ENCODE data around the gene NET1. TPM values are rescaled to one million over a fixed set of nuclear protein-coding genes. Genes with fewer than 3 reads are reported as not detected.

NET1 gene, protein sequence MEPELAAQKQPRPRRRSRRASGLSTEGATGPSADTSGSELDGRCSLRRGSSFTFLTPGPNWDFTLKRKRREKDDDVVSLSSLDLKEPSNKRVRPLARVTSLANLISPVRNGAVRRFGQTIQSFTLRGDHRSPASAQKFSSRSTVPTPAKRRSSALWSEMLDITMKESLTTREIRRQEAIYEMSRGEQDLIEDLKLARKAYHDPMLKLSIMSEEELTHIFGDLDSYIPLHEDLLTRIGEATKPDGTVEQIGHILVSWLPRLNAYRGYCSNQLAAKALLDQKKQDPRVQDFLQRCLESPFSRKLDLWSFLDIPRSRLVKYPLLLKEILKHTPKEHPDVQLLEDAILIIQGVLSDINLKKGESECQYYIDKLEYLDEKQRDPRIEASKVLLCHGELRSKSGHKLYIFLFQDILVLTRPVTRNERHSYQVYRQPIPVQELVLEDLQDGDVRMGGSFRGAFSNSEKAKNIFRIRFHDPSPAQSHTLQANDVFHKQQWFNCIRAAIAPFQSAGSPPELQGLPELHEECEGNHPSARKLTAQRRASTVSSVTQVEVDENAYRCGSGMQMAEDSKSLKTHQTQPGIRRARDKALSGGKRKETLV
- total RNA-seq (2022; extraction: Qiagen RNA extraction): 44.5 to 61.5 TPM (median 56.0 TPM) in 5 replicates

DNA sequence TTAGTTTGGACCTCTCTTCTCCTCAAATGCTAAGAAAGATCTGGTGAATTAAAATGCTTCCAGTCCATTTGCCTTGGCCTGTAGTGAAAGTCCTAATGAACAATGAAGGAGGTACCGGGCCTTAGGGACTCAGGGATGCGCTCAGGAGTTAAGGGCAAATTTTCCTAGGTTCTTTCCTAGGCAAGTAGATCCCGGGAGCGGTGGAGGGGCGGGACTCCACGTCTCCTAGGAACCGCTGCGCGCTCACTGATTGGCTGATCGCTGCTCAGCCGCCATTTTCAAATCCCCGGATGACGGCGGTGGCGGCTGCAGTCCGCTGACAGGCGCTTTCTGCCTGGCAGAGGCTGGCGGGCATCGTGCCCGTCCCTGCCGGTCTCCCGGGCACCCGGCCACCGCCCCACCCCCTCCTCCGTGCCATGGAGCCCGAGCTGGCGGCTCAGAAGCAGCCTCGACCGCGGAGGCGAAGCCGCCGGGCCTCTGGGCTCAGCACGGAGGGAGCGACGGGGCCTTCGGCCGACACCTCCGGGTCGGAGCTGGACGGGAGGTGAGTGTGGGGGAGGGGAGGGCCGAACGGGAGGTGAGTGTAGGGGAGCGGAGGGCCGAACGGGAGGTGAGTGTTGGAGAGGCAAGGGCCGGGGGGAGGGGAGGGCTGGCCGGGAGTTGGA, at the start of gene NET1:
Gene NET1, plus strand, starts transcription at position 281 of the 665 bp plus-strand sequence. Its CDS starts 136 bp downstream, at position 417.

DNA sequence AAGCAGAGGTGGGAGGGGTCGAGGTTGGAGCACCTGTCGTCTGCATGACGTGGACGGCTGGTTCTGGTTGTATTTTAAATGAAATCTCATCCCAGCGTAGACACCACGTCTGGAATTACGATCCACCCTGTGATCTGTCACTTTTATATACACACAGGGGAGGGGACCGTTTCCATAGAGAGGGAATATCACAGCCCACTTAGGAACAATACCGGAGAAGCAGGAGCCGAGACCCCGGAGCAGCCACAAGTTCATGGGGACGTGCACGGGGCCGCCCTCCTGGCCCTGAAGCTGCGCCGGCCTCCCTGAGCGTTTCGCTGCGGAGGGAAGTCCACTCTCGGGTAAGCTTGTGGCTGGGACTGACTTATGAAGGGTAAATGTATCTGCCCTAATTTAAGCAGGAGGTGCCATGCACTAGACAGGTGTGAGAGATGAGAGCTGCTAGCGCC, 47.4 kb upstream of the NET1 start, which contains the start of gene UCN3:
Gene UCN3, plus strand, starts transcription at position 77 of the 449 bp plus-strand sequence. CDS start 8,755 bp downstream, outside the sequence.

DNA sequence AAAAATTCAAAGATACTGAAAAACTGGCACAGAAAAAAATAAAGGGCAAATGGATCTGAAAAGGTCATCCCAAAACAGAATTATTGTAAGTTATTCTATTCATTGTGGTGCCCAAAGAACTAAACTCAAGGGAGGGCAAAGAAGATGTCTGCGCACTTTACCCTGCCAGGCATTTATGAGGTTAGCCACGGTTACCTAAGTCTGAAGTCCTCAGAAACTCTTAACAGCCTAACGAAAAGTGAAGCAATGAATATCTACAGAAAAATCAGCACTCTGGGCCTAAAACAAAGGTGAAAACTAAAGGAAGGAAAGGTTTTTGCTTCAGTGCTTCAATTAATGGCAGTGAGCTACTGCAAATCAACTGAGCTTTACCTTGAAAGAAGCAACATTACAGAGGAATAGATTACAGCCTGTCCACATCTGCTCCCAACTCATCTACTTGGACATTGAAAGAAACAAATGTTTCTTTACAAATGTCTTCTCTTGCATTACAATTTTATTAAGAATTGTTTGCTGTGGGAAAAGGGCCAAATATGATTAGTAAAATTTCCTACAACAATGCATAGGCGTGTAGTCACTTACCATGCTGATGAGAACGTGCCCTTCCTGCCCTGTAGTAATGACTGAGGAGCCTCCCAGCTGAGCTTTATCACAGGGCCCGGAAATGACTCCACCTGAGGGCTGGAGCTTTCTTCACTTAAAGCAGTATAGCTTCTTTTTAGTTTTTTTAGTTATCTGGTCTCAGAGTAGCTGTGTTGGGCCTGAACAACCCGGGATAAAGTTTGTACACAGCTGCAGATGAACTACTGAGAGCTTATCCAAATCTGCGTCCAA, 7.9 kb upstream of the NET1 start, which contains the start of gene TUBAL3:
Gene TUBAL3, minus strand, starts transcription at position 621 of the 834 bp plus-strand sequence. Its CDS starts 36 bp downstream, at position 585.

DNA sequence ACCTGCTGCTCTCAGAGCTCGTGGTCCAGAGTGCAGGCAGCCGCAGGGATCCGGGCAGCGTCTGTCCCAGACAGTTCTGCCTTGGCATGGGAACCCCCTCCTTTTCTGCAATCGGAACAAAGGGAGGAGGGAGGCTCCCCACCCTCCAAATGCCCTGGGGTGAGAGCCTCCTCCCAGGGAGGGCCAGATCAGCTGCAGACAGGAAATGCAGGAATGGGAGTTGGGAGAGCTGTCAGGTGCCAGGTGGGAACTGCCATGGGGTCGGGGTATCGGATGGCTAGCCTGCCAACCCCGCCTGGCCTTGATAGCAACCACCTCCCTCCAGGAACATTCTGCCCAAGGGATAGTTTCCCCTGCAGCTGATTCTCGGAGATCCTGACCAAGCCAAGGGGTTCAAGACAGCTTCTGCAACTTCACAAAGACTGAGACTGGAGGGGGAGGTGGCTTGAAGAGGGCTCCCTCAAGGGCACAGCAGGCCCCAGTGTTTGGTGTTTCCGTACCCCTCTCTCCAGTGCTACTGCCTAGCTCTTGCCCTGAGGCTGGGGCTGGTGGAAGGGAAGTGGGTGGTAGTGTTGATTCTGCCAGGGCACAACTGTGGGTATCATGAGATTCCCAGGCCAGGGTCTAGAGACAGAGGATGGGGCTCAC, 87.3 kb downstream of the NET1 start, which contains the start of gene CALML5:
Gene CALML5, minus strand, starts transcription at position 78 of the 648 bp plus-strand sequence. CDS start 132 bp downstream, outside the sequence.

Other genes with a start within 250 kb of the NET1 start
- gene AKR1C8, start 227.4 kb upstream of the NET1 start, total RNA-seq (2022; extraction: Qiagen RNA extraction): 0.07 to 0.14 TPM (median 0.08 TPM) in 5 replicates
- 0.14 to 0.40 TPM (median 0.25 TPM) in 5 replicates for gene AKR1C4, start 215.7 kb upstream of the NET1 start, total RNA-seq (2022; extraction: Qiagen RNA extraction)
- gene UCN3, start 47.6 kb upstream of the NET1 start, total RNA-seq (2022; extraction: Qiagen RNA extraction): not detected in 5 replicates
- gene TUBAL3, start 7.7 kb upstream of the NET1 start, total RNA-seq (2022; extraction: Qiagen RNA extraction): 0.18 to 0.24 TPM (median 0.24 TPM) in 5 replicates
- gene CALML5, start 87.0 kb downstream of the NET1 start, total RNA-seq (2022; extraction: Qiagen RNA extraction): not detected in 5 replicates
- 0.02 TPM in 1 of 5 replicates, not detected in the others for gene CALML3, start 112.4 kb downstream of the NET1 start, total RNA-seq (2022; extraction: Qiagen RNA extraction)

Data from A549 treated with dexamethasone at 1 μM for 4 hours (cell line).